PC-9 (cell line): ENCODE data around the gene SIRPA.

ENCODE experiments used
- CTCF ChIP-seq: fragments of 200-600 bp; sonication (generic); conservative IDR thresholded peaks from 2 replicates; pipeline ENCODE4 v1.6.1; 2017; ENCODE audit warnings: mixed run types, antibody characterized with exemption, mild to moderate bottlenecking, moderate library complexity
- EZH2 ChIP-seq: fragments of 200-600 bp; sonication (generic); IDR thresholded peaks from 2 replicates; pipeline ENCODE4 v1.8.0; 2017; ENCODE audit warnings: antibody characterized with exemption, low read depth

GRCh38 chr20:1947535-1947846, 52.3 kb downstream of the SIRPA start:
- TF ChIP-seq CTCF, result no peak
- no peak for TF ChIP-seq EZH2
